Activated CD4-positive, alpha-beta T cell treated with anti-CD3 and anti-CD28 coated beads for 36 hours (primary cell): ENCODE results near the gene MMP23B. TPM values are rescaled to one million over a fixed set of nuclear protein-coding genes. Genes with fewer than 3 reads are reported as not detected.

ENCODE experiments used
- total RNA-seq, 2 experiments: library from RNA; stranded (reverse); gene quantifications; one replicate each; pipeline ENCODE4 v1.2.3, GENCODE V29; 2021

MMP23B gene
- total RNA-seq, 2 experiments from 2014 or later, result 0.77 to 1.2 TPM

Other genes starting within 250 kb of the MMP23B start
- 10 to 100 TPM; 73.6 to 89.7 TPM for gene CCNL2, start 232.8 kb upstream of the MMP23B start, total RNA-seq
- gene MRPL20, start 224.9 kb upstream of the MMP23B start, total RNA-seq, result 100 to 1,000 TPM; 126 to 143 TPM
- gene ANKRD65, start 210.9 kb upstream of the MMP23B start, total RNA-seq, result not detected
- under 1 TPM; 0.56 to 0.78 TPM for gene VWA1, start 196.5 kb upstream of the MMP23B start, total RNA-seq
- under 1 TPM; 0.30 to 0.39 TPM for gene ATAD3C, start 182.5 kb upstream of the MMP23B start, total RNA-seq
- gene ATAD3B, start 160.4 kb upstream of the MMP23B start, total RNA-seq, result 10 to 100 TPM; 26.2 to 39.2 TPM
- 10 to 100 TPM; 39.9 to 42.9 TPM for gene ATAD3A, start 120.0 kb upstream of the MMP23B start, total RNA-seq
- under 1 TPM; 0.42 to 0.46 TPM for gene TMEM240, start 91.5 kb upstream of the MMP23B start, total RNA-seq
- 100 to 1,000 TPM; 105 to 123 TPM for gene SSU72, start 57.3 kb upstream of the MMP23B start, total RNA-seq
- gene FNDC10, start 32.0 kb upstream of the MMP23B start, total RNA-seq, result 1 to 10 TPM; 1.7 to 1.9 TPM
- gene MIB2, start 16.7 kb upstream of the MMP23B start, total RNA-seq, result 10 to 100 TPM; 37.1 TPM
- gene CDK11B, start 26.8 kb downstream of the MMP23B start, total RNA-seq, result 10 to 100 TPM; 36.3 to 38.8 TPM
- gene SLC35E2B, start 60.6 kb downstream of the MMP23B start, total RNA-seq, result 10 to 100 TPM; 24.2 to 27.6 TPM
- 10 to 100 TPM; 44.3 to 50.5 TPM for gene CDK11A, start 92.2 kb downstream of the MMP23B start, total RNA-seq
- gene NADK, start 146.3 kb downstream of the MMP23B start, total RNA-seq, result 10 to 100 TPM; 53.1 to 56.2 TPM